CD14-positive monocyte (primary cell): ENCODE measurements around the gene PDGFD. TPM values are rescaled to one million over a fixed set of nuclear protein-coding genes. Genes with fewer than 3 reads are reported as not detected.

Experiments
- DNase-seq, 3 donors: peaks; one replicate each; pipeline ENCODE4 v3.0.0-alpha.2; 2011 to 2022
- H2AFZ ChIP-seq: 2 replicates; pipeline ENCODE4 v1.6.0; 2012; ENCODE audit warnings: mild to moderate bottlenecking, low read depth, low read length, inconsistent platforms; ENCODE audit not compliant: insufficient read depth, poor library complexity, severe bottlenecking
- H3K27ac ChIP-seq, 2 donors: 1 replicate in 1 of 2; 2 replicates in 1 of 2; pipeline ENCODE4 v1.5.1; 2012 to 2013; ENCODE audit warnings: low read length in 2 of 2, control low read depth in 1 of 2, inconsistent platforms in 1 of 2, low read depth in 1 of 2, mild to moderate bottlenecking in 1 of 2
- H3K27me3 ChIP-seq, 2 donors: one replicate each; pipeline versions ENCODE4 v1.6.0 to v1.6.1; 2011 to 2013; ENCODE audit warnings: low read length in 2 of 2; ENCODE audit not compliant: control insufficient read depth in 2 of 2, insufficient read depth in 2 of 2
- H3K36me3 ChIP-seq, 2 donors: replicated peaks in 1 of 2; 1 replicate in 1 of 2; 2 replicates in 1 of 2; pipeline versions ENCODE4 v1.5.1 to v1.6.1; 2012 to 2013; ENCODE audit warnings: low read length in 2 of 2, control low read depth in 1 of 2, inconsistent platforms in 1 of 2, mild to moderate bottlenecking in 1 of 2; ENCODE audit not compliant: insufficient read depth in 2 of 2, control insufficient read depth in 1 of 2
- H3K4me1 ChIP-seq, 2 donors: 1 replicate in 1 of 2; 2 replicates in 1 of 2; pipeline versions ENCODE4 v1.5.1 to v1.6.1; 2012 to 2013; ENCODE audit warnings: low read length in 2 of 2, control low read depth in 1 of 2, inconsistent platforms in 1 of 2, mild to moderate bottlenecking in 1 of 2, moderate library complexity in 1 of 2; ENCODE audit not compliant: insufficient read depth in 2 of 2, control insufficient read depth in 1 of 2
- H3K4me2 ChIP-seq: replicated peaks from 2 replicates; pipeline ENCODE3; 2012; ENCODE audit warnings: low read length, moderate library complexity, mild to moderate bottlenecking; ENCODE audit not compliant: poor library complexity, severe bottlenecking; ENCODE audit errors: extremely low read depth
- H3K4me3 ChIP-seq, 3 experiments: fragments of 200-600 bp in 1 of 3; sonication (generic) in 1 of 3; replicated peaks in 1 of 3; 1 replicate in 2 of 3; 2 replicates in 1 of 3; pipeline ENCODE4 v1.5.1; 2011 to 2013; ENCODE audit warnings: low read length in 3 of 3, mild to moderate bottlenecking in 3 of 3, control low read depth in 2 of 3, low read depth in 2 of 3, inconsistent platforms in 1 of 3, moderate library complexity in 1 of 3
- H3K79me2 ChIP-seq: 2 replicates; pipeline ENCODE4 v1.6.0; 2012; ENCODE audit warnings: mild to moderate bottlenecking, control low read depth, inconsistent platforms, low read length, moderate library complexity; ENCODE audit not compliant: insufficient read depth
- H3K9ac ChIP-seq: 2 replicates; pipeline ENCODE4 v1.6.0; 2017; ENCODE audit warnings: low read length, mild to moderate bottlenecking; ENCODE audit not compliant: insufficient read depth, poor library complexity, severe bottlenecking
- H3K9me3 ChIP-seq, 2 donors: replicated peaks in 1 of 2; 1 replicate in 1 of 2; 2 replicates in 1 of 2; pipeline versions ENCODE4 v1.5.1 to v1.6.1; 2012 to 2013; ENCODE audit warnings: low read length in 2 of 2, control low read depth in 1 of 2; ENCODE audit not compliant: control insufficient read depth in 1 of 2, insufficient read depth in 1 of 2
- H4K20me1 ChIP-seq: 2 replicates; pipeline ENCODE4 v1.6.0; 2012; ENCODE audit warnings: mild to moderate bottlenecking, low read length, control low read depth, moderate library complexity; ENCODE audit not compliant: insufficient read depth
- H3K27ac Mint-ChIP-seq, 7 donors: one replicate each; pipeline ENCODE4 v1.8.0; 2020; ENCODE audit warnings: mild to moderate bottlenecking in 7 of 7, mixed read lengths in 7 of 7, moderate library complexity in 6 of 7, inconsistent platforms in 2 of 7
- H3K27me3 Mint-ChIP-seq, 3 donors: one replicate each; pipeline ENCODE4 v1.8.0; 2021 to 2022; ENCODE audit warnings: low read depth in 3 of 3, mild to moderate bottlenecking in 3 of 3, mixed read lengths in 3 of 3, moderate library complexity in 3 of 3, inconsistent platforms in 1 of 3
- H3K36me3 Mint-ChIP-seq, 2 donors: one replicate each; pipeline ENCODE4 v1.8.0; 2020; ENCODE audit warnings: mixed read lengths in 2 of 2, inconsistent platforms in 1 of 2, mild to moderate bottlenecking in 1 of 2
- H3K4me1 Mint-ChIP-seq: one replicate; pipeline ENCODE4 v1.8.0; 2020; ENCODE audit warnings: mild to moderate bottlenecking, mixed read lengths
- H3K4me3 Mint-ChIP-seq, 2 donors: one replicate each; pipeline ENCODE4 v1.8.0; 2020; ENCODE audit warnings: mild to moderate bottlenecking in 2 of 2, mixed read lengths in 2 of 2, moderate library complexity in 1 of 2
- H3K9me3 Mint-ChIP-seq, 7 donors: one replicate each; pipeline ENCODE4 v1.8.0; 2020 to 2022; ENCODE audit warnings: mixed read lengths in 7 of 7, mild to moderate bottlenecking in 6 of 7, moderate library complexity in 6 of 7, inconsistent platforms in 2 of 7
- CTCF ChIP-seq: fragments of 200-600 bp; IDR thresholded peaks from one replicate; pipeline ENCODE4 v1.8.0; 2022; ENCODE audit warnings: antibody characterized with exemption, mild to moderate bottlenecking
- WGBS: methylation state at CpG from one replicate; pipeline ENCODE4 v1.1.5; 2013; ENCODE audit warnings: missing lambda C conversion rate; ENCODE audit not compliant: insufficient coverage; 5-methylcytosine and 5-hydroxymethylcytosine counted together
- intact Hi-C, 2 donors: fragments of 100-400 bp; cut with micrococcal nuclease; formaldehyde crosslinking; loops; one replicate each; pipeline versions ENCODE4 v1.15.0 to v1.15.1; 2023
- polyA plus RNA-seq, 3 donors: library from polyadenylated mRNA; depleted of rRNA in 1 of 3; unstranded in 2 of 3; stranded (reverse) in 1 of 3; fragments of 300-500 nt in 2 of 3; fragments of >200 nt in 1 of 3; fragmentation: Illumina TruSeq in 2 of 3; gene quantifications; 1 replicate in 2 of 3; 2 replicates in 1 of 3; pipeline ENCODE4 v1.2.3, GENCODE V29; 2012 to 2021

The PDGFD gene
- polyA plus RNA-seq, 3 donors, result 0.05 to 0.15 TPM; not detected in 1

DNA sequence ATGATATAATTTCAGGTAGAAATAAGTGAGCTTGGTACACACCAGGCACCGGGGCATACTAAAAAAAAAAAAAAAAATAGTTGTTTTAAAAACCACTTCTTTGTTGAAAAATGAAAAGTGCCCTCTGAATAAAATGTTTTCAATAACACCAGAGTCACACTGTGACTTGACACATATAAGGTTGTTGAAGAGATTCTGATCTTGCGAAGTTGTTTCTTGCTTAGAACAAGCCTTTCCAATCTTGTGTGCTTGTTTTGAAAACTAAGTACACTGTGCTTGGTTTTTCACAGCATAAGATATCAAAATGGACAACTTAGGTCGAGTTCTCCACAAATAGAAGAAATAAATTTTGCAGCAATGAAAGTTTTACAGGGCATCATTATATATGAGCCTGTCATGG, 17.0 kb downstream of the PDGFD start:
- no peak for DNase-seq
- Histone ChIP-seq H3K79me2 (no peaks in the 10 kb centered on the region), H3K9me3 (no peaks in the 10 kb centered on the region), H3K36me3 (no peaks in the 10 kb centered on the region), H2AFZ (no peak overlapping the region), H3K9ac (no peak overlapping the region), H4K20me1 (no peaks in the 10 kb centered on the region), H3K27me3 (no peaks in the 10 kb centered on the region), H3K4me1 (no peaks in the 10 kb centered on the region), H3K4me2 (no peak overlapping the region), H3K4me3 (no peak overlapping the region), H3K27ac (no peak overlapping the region)
- WGBS, result no CpG with 5 or more reads among the region's 3 CpGs
- H3K36me3 Mint-ChIP-seq, result no peaks in the 10 kb centered on the region
- no peaks in the 10 kb centered on the region for H3K4me1 Mint-ChIP-seq
- no peak overlapping the region for H3K27ac Mint-ChIP-seq
- no peaks in the 10 kb centered on the region for H3K27me3 Mint-ChIP-seq
- no peak for TF ChIP-seq CTCF
- no peak overlapping the region for H3K4me3 Mint-ChIP-seq
- intact Hi-C loops, result no loop called here
- H3K9me3 Mint-ChIP-seq, result peaks cover 0 to 3% (median 0%) of the 10 kb centered on the region in 7 donors

GRCh38 chr11:104146421-104146820, 17.5 kb downstream of the PDGFD start:
- intact Hi-C loops, result no loop called here
- H3K27me3 Mint-ChIP-seq, result no peaks in the 10 kb centered on the region
- TF ChIP-seq CTCF, result no peak

More at GRCh38 chr11:104146421-104146820, 17.5 kb downstream of the PDGFD start:
- no peak overlapping the region for H2AFZ ChIP-seq
- Mint-ChIP-seq H3K27ac (no peak overlapping the region), H3K4me3 (no peak overlapping the region), H3K4me1 (no peaks in the 10 kb centered on the region), H3K36me3 (no peaks in the 10 kb centered on the region), H3K9me3 (peaks cover 0 to 3% (median 0%) of the 10 kb centered on the region in 7 donors)
- no peaks in the 10 kb centered on the region for H4K20me1 ChIP-seq
- no peak overlapping the region for H3K9ac ChIP-seq
- no peaks in the 10 kb centered on the region for H3K4me1 ChIP-seq
- H3K79me2 ChIP-seq, result no peaks in the 10 kb centered on the region
- DNase-seq, result no peak
- H3K36me3 ChIP-seq, result no peaks in the 10 kb centered on the region
- H3K4me2 ChIP-seq, result no peak overlapping the region
- H3K4me3 ChIP-seq, result no peak overlapping the region
- WGBS, result 100% methylated on average over 2 of the region's 3 CpGs
- H3K27me3 ChIP-seq, result no peaks in the 10 kb centered on the region
- no peaks in the 10 kb centered on the region for H3K9me3 ChIP-seq
- no peak overlapping the region for H3K27ac ChIP-seq
